Sigmoid colon (tissue), 7 donors: ENCODE results near the gene CDH23. TPM values are rescaled to one million over a fixed set of nuclear protein-coding genes. Genes with fewer than 3 reads are reported as not detected.

Experiments used
- DNase-seq: peaks from one replicate; pipeline ENCODE4 v3.0.0-alpha.2; 2019
- H3K27ac ChIP-seq, 4 donors: fragments of 200-600 bp; sonication (generic); one replicate each; pipeline ENCODE4 v1.5.1; 2016 to 2019; ENCODE audit warnings: mild to moderate bottlenecking in 1 of 4
- H3K27me3 ChIP-seq, 3 donors: fragments of 200-600 bp; sonication (generic); one replicate each; pipeline ENCODE4 v1.5.1; 2019; ENCODE audit warnings: mild to moderate bottlenecking in 1 of 3
- H3K36me3 ChIP-seq, 4 donors: fragments of 200-600 bp; sonication (generic); one replicate each; pipeline ENCODE4 v1.5.1; 2016 to 2019
- H3K4me1 ChIP-seq, 4 donors: fragments of 200-600 bp; sonication (generic); one replicate each; pipeline ENCODE4 v1.5.1; 2017 to 2019
- H3K4me3 ChIP-seq, 4 donors: fragments of 200-600 bp; sonication (generic); one replicate each; pipeline ENCODE4 v1.5.1; 2017 to 2019; ENCODE audit warnings: mild to moderate bottlenecking in 2 of 4, moderate library complexity in 1 of 4
- H3K9me3 ChIP-seq, 4 donors: fragments of 200-600 bp in 3 of 4; sonication (generic) in 3 of 4; one replicate each; pipeline versions ENCODE4 v1.5.1 to v1.6.1; 2013 to 2019
- CTCF ChIP-seq, 4 experiments: fragments of 450-650 bp in 3 of 4; fragments of 200-600 bp in 1 of 4; IDR thresholded peaks; one replicate each; pipeline ENCODE4 v1.5.1; 2016 to 2019; ENCODE audit warnings: antibody characterized with exemption in 4 of 4, mild to moderate bottlenecking in 3 of 4, moderate library complexity in 2 of 4
- EP300 ChIP-seq, 4 donors: sonication (generic); formaldehyde crosslinking; IDR thresholded peaks; one replicate each; pipeline ENCODE4 v1.6.1; 2017; ENCODE audit warnings: antibody characterized with exemption in 4 of 4
- POLR2A ChIP-seq, 2 donors: fragments of 450-650 bp; IDR thresholded peaks; one replicate each; pipeline ENCODE4 v1.6.1; 2016; ENCODE audit warnings: antibody characterized with exemption in 2 of 2, mild to moderate bottlenecking in 2 of 2, moderate library complexity in 2 of 2
- POLR2AphosphoS5 ChIP-seq, 4 donors: sonication (generic); formaldehyde crosslinking; IDR thresholded peaks; one replicate each; pipeline ENCODE4 v1.6.1; 2017; ENCODE audit warnings: antibody characterized with exemption in 4 of 4
- WGBS, 2 donors: extraction: QIAGEN DNeasy Blood & Tissue Kit; methylation state at CpG; one replicate each; pipeline ENCODE4 v1.1.7; 2013; 5-methylcytosine and 5-hydroxymethylcytosine counted together
- intact Hi-C: fragments of 100-400 bp; cut with DNase I; formaldehyde crosslinking; loops from one replicate; pipeline ENCODE4 v1.15.1; 2023
- polyA plus RNA-seq, 3 donors: library from polyadenylated mRNA; stranded (reverse); fragments of 200-250 nt; gene quantifications; one replicate each; pipeline ENCODE4 v1.2.3, GENCODE V29; 2013
- total RNA-seq, 4 donors: library from RNA; depleted of rRNA; stranded (reverse); fragments of >200 nt; gene quantifications; one replicate each; pipeline ENCODE4 v1.1.0, GENCODE V29; 2016
- donor health status: healthy with polysubstance abuse.
- donor health status: Bipolar disorder and iron deficiency.
- donor health status: healthy.

The CDH23 gene
- total and polyA plus RNA-seq, 7 donors = 1.5 to 7.2 (median 3.0) TPM

GRCh38 chr10:71538608-71539260 is 142.0 kb downstream of the CDH23 start:
- H3K27ac ChIP-seq = no peak overlapping the region
- DNase-seq = no peak
- intact Hi-C loops = no loop called here
- H3K4me3 ChIP-seq = no peak overlapping the region
- H3K27me3 ChIP-seq = no peaks in the 10 kb centered on the region
- WGBS, 2 donors = 77 to 82% methylated on average over 9 of the region's 9 CpGs
- no peaks in the 10 kb centered on the region for H3K36me3 ChIP-seq
- no peaks in the 10 kb centered on the region for H3K9me3 ChIP-seq
- no peak for TF ChIP-seq CTCF (IDR thresholded peaks at IDR 0.05)
- no peak for TF ChIP-seq POLR2A (IDR thresholded peaks at IDR 0.05)
- no peak for TF ChIP-seq EP300 (IDR thresholded peaks at IDR 0.05)
- no peak for TF ChIP-seq POLR2AphosphoS5 (IDR thresholded peaks at IDR 0.05)
- no peaks in the 10 kb centered on the region for H3K4me1 ChIP-seq

- Histone ChIP-seq H3K36me3 (no peaks in the 10 kb centered on the region), H3K27me3 (no peaks in the 10 kb centered on the region), H3K4me3 (no peak overlapping the region), H3K9me3 (no peaks in the 10 kb centered on the region), H3K4me1 (no peaks in the 10 kb centered on the region), H3K27ac (no peak overlapping the region)
- DNase-seq = no peak
- TF ChIP-seq POLR2A (IDR thresholded peaks at IDR 0.05) (no peak), EP300 (IDR thresholded peaks at IDR 0.05) (no peak), POLR2AphosphoS5 (IDR thresholded peaks at IDR 0.05) (no peak), CTCF (IDR thresholded peaks at IDR 0.05) (no peak)
- intact Hi-C loops = no loop called here
- WGBS, 2 donors = 70 to 85% methylated on average over 3 of the region's 3 CpGs
Observed at GRCh38 chr10:71539442-71540118, 142.9 kb downstream of the CDH23 start.

- H3K9me3 ChIP-seq = no peaks in the 10 kb centered on the region
- TF ChIP-seq CTCF (IDR thresholded peaks at IDR 0.05) (no peak), EP300 (IDR thresholded peaks at IDR 0.05) (no peak)
- intact Hi-C loops = no loop called here
- 89 to 92% methylated on average over 7 of the region's 7 CpGs for WGBS, 2 donors
- peaks cover 0 to 2% (median 1%) of the 10 kb centered on the region in 4 donors for H3K4me1 ChIP-seq
- no peak for DNase-seq
- no peaks in the 10 kb centered on the region for H3K36me3 ChIP-seq
- no peak overlapping the region for H3K4me3 ChIP-seq
- H3K27ac ChIP-seq = no peak overlapping the region
- no peaks in the 10 kb centered on the region for H3K27me3 ChIP-seq
Observed at GRCh38 chr10:71542478-71542877, 145.8 kb downstream of the CDH23 start.

- TF ChIP-seq EP300 (IDR thresholded peaks at IDR 0.05) (no peak), CTCF (IDR thresholded peaks at IDR 0.05) (no peak), POLR2AphosphoS5 (IDR thresholded peaks at IDR 0.05) (no peak)
- H3K4me3 ChIP-seq = no peak overlapping the region
- no peaks in the 10 kb centered on the region for H3K9me3 ChIP-seq
- DNase-seq = no peak
- WGBS, 2 donors = 43 to 64% methylated on average over 3 of the region's 3 CpGs
- peaks cover 0 to 11% (median 7%) of the 10 kb centered on the region in 4 donors for H3K4me1 ChIP-seq
- no peaks in the 10 kb centered on the region for H3K36me3 ChIP-seq
- intact Hi-C loops = no loop called here
- no peak overlapping the region for H3K27ac ChIP-seq
- no peaks in the 10 kb centered on the region for H3K27me3 ChIP-seq
Observed at GRCh38 chr10:71543608-71544170, 147.0 kb downstream of the CDH23 start.
